GM21526 (cell line): ENCODE measurements around the gene PALB2.

Source experiments
- ATAC-seq: cut with Tn5 transposase; IDR thresholded peaks from one replicate; pipeline ENCODE4 v1.9.1; 2021; ENCODE audit warnings: moderate library complexity; ENCODE audit not compliant: unreplicated experiment, low FRiP score

The PALB2 gene

GRCh38 chr16:23556881-23557778 lies 84.0 kb downstream of the PALB2 start, which contains the start of the genes EARS2 and UBFD1:
Gene EARS2 (minus strand): TSS chr16:23557350. CDS start chr16:23557343, 7 bp downstream.
Gene UBFD1 (plus strand): TSS chr16:23557727. CDS start chr16:23557743, 16 bp downstream.
- peak; percentile 81 for ATAC-seq

GRCh38 chr16:23554536-23554935 lies 86.6 kb downstream of the PALB2 start:
- no peak for ATAC-seq
